Measurements from ENCODE around the gene SAMD10. TPM values are rescaled to one million over a fixed set of nuclear protein-coding genes. Genes with fewer than 3 reads are reported as not detected.

SAMD10 gene
- total RNA-seq, 1 experiment from 2014 or later, result 5.7 TPM

- Histone ChIP-seq H2BK5ac (ENCODE audit: insufficient read length, low read length) (no peak overlapping the region), H4K5ac (ENCODE audit: insufficient read length, low read depth, low read length) (no peak overlapping the region), H3K9me3 (ENCODE audit: control insufficient read depth, low read depth, low read length) (no peaks in the 10 kb centered on the region), H3K23ac (ENCODE audit: insufficient read length, low read depth, low read length) (no peak overlapping the region), H3K23me2 (ENCODE audit: insufficient read length, low read depth, low read length, poor library complexity, severe bottlenecking) (no peaks in the 10 kb centered on the region), H3K79me1 (ENCODE audit: insufficient read depth, low read depth, low read length, poor library complexity, severe bottlenecking) (no peaks in the 10 kb centered on the region), H3T11ph (ENCODE audit: low read length) (no peak overlapping the region), H3K14ac (ENCODE audit: insufficient read depth, low read length) (no peak overlapping the region), H3K4me2 (ENCODE audit: insufficient read depth, insufficient read length, low read length) (no peak overlapping the region), H2BK15ac (ENCODE audit: low read depth, low read length) (no peak overlapping the region), H3K4ac (ENCODE audit: low read depth, low read length) (no peak overlapping the region), H3K18ac (ENCODE audit: insufficient read length, low read depth, low read length) (no peak overlapping the region), H4K91ac (ENCODE audit: insufficient read length, low read depth, low read length) (no peak overlapping the region), H2BK20ac (ENCODE audit: low read depth, low read length, poor library complexity, severe bottlenecking) (no peak overlapping the region), H3K27me3 (ENCODE audit: insufficient read depth, low read length) (no peaks in the 10 kb centered on the region), H3K27ac (ENCODE audit: insufficient read length, low read depth, low read length) (no peak overlapping the region), H2BK12ac (ENCODE audit: insufficient read length, low read depth, low read length) (no peak overlapping the region), H2AFZ (ENCODE audit: low read length) (no peak overlapping the region), H4K8ac (replicated peaks; ENCODE audit: insufficient read length, low read depth, low read length) (no peak overlapping the region), H3K9ac (ENCODE audit: extremely low read depth, insufficient read length, low read length) (no peak overlapping the region), H2AK5ac (ENCODE audit: insufficient read length, low read length) (no peak overlapping the region), H3K4me1 (ENCODE audit: insufficient read depth, low read length) (no peaks in the 10 kb centered on the region), H3K56ac (ENCODE audit: insufficient read length, low read depth, low read length) (no peak overlapping the region), H3K79me2 (ENCODE audit: insufficient read depth, low read length) (no peaks in the 10 kb centered on the region), H2BK120ac (ENCODE audit: low read depth, low read length, poor library complexity, severe bottlenecking) (no peak overlapping the region), H4K20me1 (ENCODE audit: control insufficient read depth, insufficient read depth, insufficient read length) (no peaks in the 10 kb centered on the region)
- Mint-ChIP-seq H3K27ac (peak overlapping the region in 2 of 3 experiments; percentile 16 to 83; a peak in 4 of 7 replicates), H3K36me3 (ENCODE audit: insufficient read depth in 1 of 3, low read depth in 3 of 3) (peaks cover 29 to 81% (median 75%) of the 10 kb centered on the region in 3 experiments; a peak in 6 of 7 replicates), H3K4me3 (no peak overlapping the region), H3K27me3 (ENCODE audit: low read depth) (no peaks in the 10 kb centered on the region), H3K9me3 (no peaks in the 10 kb centered on the region), H3K4me1 (peaks cover 6 to 7% of the 10 kb centered on the region in 2 experiments; a peak in 2 of 4 replicates)
- whole genome bisulfite sequencing (ENCODE audit: extremely low coverage, insufficient read length, low lambda C conversion rate), result no CpG with 5 or more reads among the region's 11 CpGs
- no peak for DNase-seq
- TF ChIP-seq CTCF (conservative IDR thresholded peaks at IDR 0.05), result no peak
Observed at GRCh38 chr20:64001607-64002011, 22.2 kb upstream of the SAMD10 start.

Measured in H9 (cell line).